ENCODE measurements around the gene DYNLT5. TPM values are rescaled to one million over a fixed set of nuclear protein-coding genes. Genes with fewer than 3 reads are reported as not detected.

The DYNLT5 gene
- not detected in 2 replicates for total RNA-seq

GRCh38 chr1:66752000-66752592, at the start of gene DYNLT5:
DYNLT5 (plus strand) TSS chr1:66752459; CDS start chr1:66754659, 2,200 bp downstream.

Other genes with a start within 250 kb of the DYNLT5 start
- not detected in 2 replicates for gene SGIP1, start 218.3 kb upstream of the DYNLT5 start, total RNA-seq
- gene INSL5, start 48.8 kb downstream of the DYNLT5 start, total RNA-seq: not detected in 2 replicates
- 3.1 and 6.6 TPM in 2 replicates for gene DNAI4, start 172.4 kb downstream of the DYNLT5 start, total RNA-seq
- gene MIER1, start 172.5 kb downstream of the DYNLT5 start, total RNA-seq: 28.4 and 35.0 TPM in 2 replicates

All from nasal cavity respiratory epithelium epithelial cell of viscerocranial mucosa (primary cell).